HG03520 (cell line): ENCODE measurements around the gene TCAF2.
"Not testable (repeated sequence)": the region's sequence is repeated elsewhere in the genome, so short reads cannot be mapped to it uniquely, and the experiment has no call there.

Source experiments
- ATAC-seq: cut with Tn5 transposase; IDR thresholded peaks from one replicate; pipeline ENCODE4 v1.9.1; 2021; ENCODE audit warnings: mild to moderate bottlenecking, moderate library complexity; ENCODE audit not compliant: unreplicated experiment

TCAF2 gene

DNA sequence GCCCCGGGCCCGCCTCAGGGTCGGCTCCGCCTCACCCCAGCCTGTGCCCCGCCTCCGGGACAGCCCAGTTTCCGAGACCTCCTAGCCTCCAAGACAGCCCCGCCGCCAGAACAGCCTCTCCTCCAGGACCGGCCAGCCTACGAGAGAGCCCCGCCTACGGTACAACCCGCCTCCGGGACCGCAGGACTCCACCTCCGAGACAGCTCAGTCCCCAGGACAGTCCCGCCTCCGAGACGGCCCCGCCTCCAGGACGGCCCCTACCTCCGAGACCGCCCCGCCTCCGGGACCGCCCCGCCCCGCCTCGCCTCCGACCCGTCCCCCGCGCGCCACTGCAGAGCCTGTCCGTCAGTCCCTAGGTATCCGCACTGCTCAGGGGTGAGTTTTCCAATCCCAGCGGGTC is at the start of gene TCAF2:
Gene TCAF2 (plus strand): TSS at position 329 of the 400 bp plus-strand sequence.
- ATAC-seq, result peak; percentile 83

- not testable (repeated sequence) for ATAC-seq
These were observed 49.3 kb upstream of the TCAF2 start, which contains the start of gene CTAGE15 for GRCh38 chr7:143571501-143571900. TSS of gene CTAGE15 (plus strand) at chr7:143571801. CDS start at chr7:143571818, 17 bp downstream.

- not testable (repeated sequence) for ATAC-seq
These were observed 32.6 kb upstream of the TCAF2 start for GRCh38 chr7:143588183-143588582.

- not testable (repeated sequence) for ATAC-seq
These were observed 30.9 kb upstream of the TCAF2 start for GRCh38 chr7:143589897-143590296.

DNA sequence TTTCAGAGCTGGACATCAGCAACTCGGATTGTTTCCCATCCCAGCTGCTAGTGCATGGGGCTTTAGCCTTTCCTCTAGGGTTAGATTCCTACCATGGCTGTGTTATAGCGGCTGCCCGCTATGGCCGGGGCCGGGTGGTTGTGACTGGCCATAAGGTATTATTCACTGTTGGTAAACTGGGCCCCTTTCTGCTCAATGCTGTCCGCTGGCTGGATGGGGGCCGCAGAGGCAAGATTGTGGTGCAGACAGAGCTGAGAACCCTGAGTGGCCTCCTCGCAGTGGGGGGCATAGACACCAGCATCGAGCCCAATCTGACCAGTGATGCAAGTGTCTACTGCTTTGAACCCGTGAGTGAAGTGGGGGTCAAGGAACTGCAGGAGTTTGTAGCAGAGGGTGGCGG is 22.7 kb upstream of the TCAF2 start:
- not testable (repeated sequence) for ATAC-seq

DNA sequence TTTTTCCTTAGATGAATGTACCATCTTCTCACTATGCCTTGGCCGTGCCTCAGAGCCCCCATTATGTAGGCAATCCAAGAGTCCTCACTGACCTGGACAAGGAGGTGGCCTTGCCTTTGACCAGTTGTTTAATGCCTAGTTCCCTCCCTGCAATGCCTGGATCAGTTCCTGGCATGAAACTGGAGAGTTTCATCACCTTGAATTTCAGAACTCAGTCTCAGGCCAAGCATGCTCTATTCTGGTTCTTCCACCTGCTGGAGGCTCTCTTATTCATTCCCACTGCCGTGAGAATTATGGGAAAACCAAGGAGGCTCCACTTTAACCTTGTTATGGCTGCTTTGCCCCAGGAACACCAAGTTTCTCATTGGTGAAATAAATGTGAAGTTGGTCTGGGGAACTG is 17.2 kb upstream of the TCAF2 start:
- not testable (repeated sequence) for ATAC-seq

DNA sequence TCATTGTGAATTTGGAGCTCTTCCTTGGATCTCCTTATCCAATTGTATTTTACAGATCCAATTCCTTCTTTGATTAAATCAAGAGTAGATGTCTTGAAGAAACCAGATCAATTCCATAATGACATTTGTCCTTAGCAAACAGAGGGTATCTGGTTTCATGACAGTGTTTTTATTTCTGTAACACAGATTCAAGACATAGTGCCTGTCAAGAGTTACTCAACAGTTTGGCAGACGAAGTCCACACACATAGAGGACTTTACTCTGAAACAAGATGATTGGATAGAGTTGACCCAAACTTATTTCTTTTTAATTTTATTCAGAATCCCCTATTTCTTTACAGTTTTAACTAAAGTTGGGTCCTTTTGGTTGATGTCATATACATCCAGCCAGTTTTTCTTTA is 14.7 kb upstream of the TCAF2 start:
- ATAC-seq, result not testable (repeated sequence)

GRCh38 chr7:143615545-143615944 is 5.2 kb upstream of the TCAF2 start:
- ATAC-seq, result not testable (repeated sequence)

- ATAC-seq, result not testable (repeated sequence)
These were observed 3.6 kb upstream of the TCAF2 start for GRCh38 chr7:143617204-143617603.

DNA sequence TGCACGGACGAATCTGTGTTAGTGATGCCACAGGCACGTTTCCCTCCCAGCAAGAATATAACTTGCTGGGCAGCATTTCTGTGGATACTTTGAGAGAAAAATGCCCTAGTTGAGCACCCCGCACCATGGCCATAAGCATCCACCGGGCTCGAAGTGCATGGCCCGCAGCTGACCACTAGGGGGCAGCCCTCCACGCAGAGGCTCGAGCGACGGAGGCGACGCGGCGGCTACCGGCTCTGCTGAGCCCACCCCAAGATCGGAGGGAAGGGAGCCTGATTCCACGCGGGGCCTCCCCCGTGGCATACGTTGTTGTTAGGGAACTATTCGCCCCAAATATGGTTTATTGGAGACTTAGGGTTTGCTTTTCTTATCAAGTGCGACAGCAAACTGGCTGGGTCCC is 716 bp upstream of the TCAF2 start:
- peak; percentile 29 for ATAC-seq

DNA sequence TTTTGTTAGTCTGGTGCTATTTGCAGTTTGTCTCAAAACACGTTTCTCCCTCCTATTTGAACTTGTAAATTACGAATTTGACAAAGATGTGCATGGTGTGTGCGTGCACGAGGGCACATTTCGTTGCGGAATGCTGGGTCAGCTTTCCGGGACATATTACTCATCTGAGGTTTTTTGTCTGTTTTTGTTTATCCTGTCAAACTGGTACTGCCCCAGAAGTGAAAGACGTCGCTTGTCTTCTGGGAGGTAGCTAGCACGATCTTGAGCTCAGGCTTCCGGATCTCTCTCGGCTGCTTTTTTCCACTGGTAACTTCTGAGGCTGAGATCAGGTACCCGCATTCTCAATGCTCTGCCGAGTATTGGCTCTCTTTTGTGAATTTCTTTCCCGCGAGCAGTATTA is 401 bp downstream of the TCAF2 start:
- peak; percentile 38 for ATAC-seq

DNA sequence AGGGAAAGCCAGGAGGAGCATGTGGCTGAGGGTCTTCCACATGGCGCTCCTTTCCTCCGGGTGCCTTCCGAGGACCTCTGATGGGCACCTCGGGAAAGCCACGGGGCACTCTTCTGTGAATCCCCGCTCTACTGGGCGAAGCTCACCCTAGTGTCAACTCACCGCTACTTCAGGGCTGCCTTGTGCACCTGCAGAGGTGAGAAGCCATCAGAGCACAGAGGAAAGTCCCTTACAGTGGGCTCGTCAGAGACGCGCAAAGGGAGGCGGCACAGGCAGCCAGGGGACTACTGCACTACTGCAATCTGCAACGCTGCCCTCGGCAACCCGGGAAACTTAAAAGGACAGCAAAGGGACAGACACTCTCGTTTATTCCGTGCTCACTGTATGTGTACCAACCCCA is 1.4 kb downstream of the TCAF2 start:
- peak; percentile 31 for ATAC-seq

GRCh38 chr7:143630653-143631052 is 9.9 kb downstream of the TCAF2 start:
- ATAC-seq, result not testable (repeated sequence)

- ATAC-seq, result not testable (repeated sequence)
These were observed 11.7 kb downstream of the TCAF2 start for GRCh38 chr7:143632506-143632905.

DNA sequence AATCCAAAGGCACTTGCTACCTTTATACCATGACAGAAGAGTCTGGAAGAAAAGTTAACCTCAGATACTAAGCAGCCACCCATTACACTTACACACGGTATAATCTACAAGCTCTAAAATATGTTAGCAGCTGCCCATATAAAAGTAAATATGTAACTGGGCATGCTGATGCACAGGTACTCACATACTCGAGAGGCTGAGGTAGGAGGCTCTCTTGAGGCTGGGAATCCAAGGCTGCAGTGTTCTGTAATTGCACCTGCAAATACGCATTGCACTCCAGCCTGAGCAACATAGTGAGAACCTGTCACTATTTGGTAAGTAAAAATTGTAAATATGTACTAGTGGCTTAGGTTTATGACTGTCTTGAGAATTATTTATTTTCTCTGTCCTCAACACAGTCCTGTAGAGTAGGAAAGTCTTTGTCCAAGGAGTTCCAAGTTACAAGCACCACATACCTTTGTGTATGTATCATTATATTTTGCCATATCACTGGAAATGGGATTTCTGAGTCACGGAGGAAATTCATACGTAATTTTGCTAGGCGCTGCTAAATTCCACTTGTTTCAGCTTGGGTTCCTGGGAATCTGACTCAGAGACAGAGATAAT is 12.3 kb downstream of the TCAF2 start:
- not testable (repeated sequence) for ATAC-seq

GRCh38 chr7:143635364-143636240 is 14.8 kb downstream of the TCAF2 start:
- ATAC-seq, result not testable (repeated sequence)

DNA sequence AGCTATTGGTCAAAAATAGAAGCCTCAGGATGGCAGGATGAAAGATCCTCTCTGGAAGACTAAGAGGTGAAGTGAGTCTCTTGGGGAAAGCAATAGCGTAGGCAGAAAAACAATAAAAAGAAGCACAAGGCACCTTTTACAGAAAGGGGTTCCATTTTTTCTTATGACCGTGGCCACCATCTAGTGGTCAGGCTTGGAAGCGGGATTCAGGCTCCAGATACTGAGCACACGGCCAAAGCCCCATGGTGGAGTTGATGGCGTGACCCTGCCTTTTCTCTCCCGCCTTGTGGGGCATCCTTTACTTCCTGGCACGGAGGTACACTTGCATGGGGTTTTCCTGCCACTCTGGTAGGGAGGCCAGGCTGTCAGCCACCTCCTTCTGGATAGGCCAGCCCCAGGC is 18.6 kb downstream of the TCAF2 start:
- ATAC-seq, result peak; percentile 87

- ATAC-seq, result not testable (repeated sequence)
These were observed 19.9 kb downstream of the TCAF2 start for GRCh38 chr7:143640528-143641189.

- ATAC-seq, result not testable (repeated sequence)
These were observed 25.8 kb downstream of the TCAF2 start for GRCh38 chr7:143646598-143646997.

- not testable (repeated sequence) for ATAC-seq
These were observed 29.1 kb downstream of the TCAF2 start for GRCh38 chr7:143649902-143650301.

DNA sequence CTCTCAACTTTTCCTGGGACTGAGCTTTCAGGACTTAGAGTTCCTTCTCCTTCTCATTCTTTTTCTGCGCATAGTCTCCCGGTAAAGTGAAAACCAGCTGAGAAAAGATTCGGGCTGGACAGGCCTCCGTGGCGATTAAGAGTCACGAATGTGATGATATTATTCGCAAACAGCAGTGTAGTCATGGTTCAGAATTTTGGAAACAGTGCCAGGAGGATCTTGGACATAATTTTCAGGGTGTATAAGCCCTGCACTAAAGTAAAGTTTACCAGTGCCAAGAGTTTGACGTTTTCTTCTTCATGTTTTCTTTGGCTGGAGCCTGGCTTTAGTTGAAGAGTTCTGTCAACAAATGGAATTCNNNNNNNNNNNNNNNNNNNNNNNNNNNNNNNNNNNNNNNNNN is 29.7 kb downstream of the TCAF2 start:
- ATAC-seq, result not testable (repeated sequence)
